Measurements from ENCODE around the gene NDUFAF8. TPM values are rescaled to one million over a fixed set of nuclear protein-coding genes. Genes with fewer than 3 reads are reported as not detected.

The NDUFAF8 gene
- total RNA-seq, 3 donors from 2014 or later: 24.5 to 31.6 (median 31.2) TPM

- TF ChIP-seq CTCF (IDR thresholded peaks at IDR 0.05): no peak
- no peaks in the 10 kb centered on the region for H3K36me3 ChIP-seq (ENCODE audit: low read depth)
- DNase-seq: peak in 1 of 3 donors; percentile 41
- H3K4me1 ChIP-seq (ENCODE audit: low read depth): peaks cover 9% of the 10 kb centered on the region
- intact Hi-C loops (cut with DNase I, micrococcal nuclease): no loop called here
- no peak overlapping the region for H3K4me3 ChIP-seq
- no peaks in the 10 kb centered on the region for H3K9me3 ChIP-seq
- no peak for ATAC-seq
Observed at GRCh38 chr17:81245024-81245664, 6.0 kb downstream of the NDUFAF8 start.

- no peak for TF ChIP-seq CTCF (IDR thresholded peaks at IDR 0.05)
- Histone ChIP-seq H3K36me3 (ENCODE audit: low read depth) (no peaks in the 10 kb centered on the region), H3K9me3 (no peaks in the 10 kb centered on the region), H3K4me3 (no peak overlapping the region), H3K4me1 (ENCODE audit: low read depth) (peaks cover 11% of the 10 kb centered on the region)
- DNase-seq: peak in 1 of 3 donors; percentile 52
- no peak for ATAC-seq
- intact Hi-C loops (cut with DNase I, micrococcal nuclease): no loop called here
Observed at GRCh38 chr17:81245665-81246342, 6.7 kb downstream of the NDUFAF8 start.

GRCh38 chr17:81246343-81246670 is 7.2 kb downstream of the NDUFAF8 start:
- ATAC-seq (no peak), DNase-seq (peak in 1 of 3 donors; percentile 41)
- H3K36me3 ChIP-seq (ENCODE audit: low read depth): no peaks in the 10 kb centered on the region
- intact Hi-C loops (cut with DNase I, micrococcal nuclease): no loop called here
- H3K9me3 ChIP-seq: no peaks in the 10 kb centered on the region
- no peak overlapping the region for H3K4me3 ChIP-seq
- no peak for TF ChIP-seq CTCF (IDR thresholded peaks at IDR 0.05)
- H3K4me1 ChIP-seq (ENCODE audit: low read depth): peaks cover 16% of the 10 kb centered on the region

GRCh38 chr17:81246679-81247338 is 7.7 kb downstream of the NDUFAF8 start:
- Histone ChIP-seq H3K9me3 (no peaks in the 10 kb centered on the region), H3K4me3 (no peak overlapping the region), H3K36me3 (ENCODE audit: low read depth) (no peaks in the 10 kb centered on the region), H3K4me1 (ENCODE audit: low read depth) (peaks cover 18% of the 10 kb centered on the region)
- TF ChIP-seq CTCF (IDR thresholded peaks at IDR 0.05): no peak
- intact Hi-C loops (cut with DNase I, micrococcal nuclease): no loop called here
- DNase-seq (peak in 1 of 3 donors; percentile 45), ATAC-seq (no peak)

GRCh38 chr17:81247339-81247990 is 8.3 kb downstream of the NDUFAF8 start:
- intact Hi-C loops (cut with DNase I, micrococcal nuclease): no loop called here
- Histone ChIP-seq H3K36me3 (ENCODE audit: low read depth) (no peaks in the 10 kb centered on the region), H3K4me1 (ENCODE audit: low read depth) (peaks cover 25% of the 10 kb centered on the region), H3K4me3 (no peak overlapping the region), H3K9me3 (no peaks in the 10 kb centered on the region)
- ATAC-seq: no peak
- no peak for DNase-seq
- TF ChIP-seq CTCF (IDR thresholded peaks at IDR 0.05): no peak
